Measurements from ENCODE around the gene LPGAT1.

DNA sequence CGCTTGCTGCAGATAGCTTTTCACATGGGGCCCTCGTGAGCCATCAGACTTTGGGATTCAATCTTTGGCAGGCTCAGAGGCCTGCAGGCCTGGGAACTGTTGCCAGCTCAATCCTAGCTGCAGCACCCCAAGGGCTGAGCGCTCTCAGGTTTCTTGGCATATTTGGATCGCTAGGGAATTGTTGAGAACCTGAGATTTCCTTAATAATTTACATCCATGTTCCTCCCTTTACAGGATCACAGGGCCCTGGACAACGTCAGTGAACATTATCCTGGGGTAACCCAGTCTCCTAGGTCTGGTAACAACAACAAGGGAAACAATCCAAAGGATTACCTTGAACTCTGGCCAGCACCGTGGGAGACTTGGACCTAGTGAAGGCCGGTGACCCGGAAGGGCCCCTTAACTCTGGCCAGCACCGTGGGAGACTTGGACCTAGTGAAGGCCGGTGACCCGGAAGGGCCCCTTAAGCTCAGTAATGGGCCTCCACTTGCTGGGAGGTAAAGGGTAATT, 105.8 kb downstream of the LPGAT1 start:
- no peak for TF ChIP-seq CTCF (IDR thresholded peaks at IDR 0.05; ENCODE audit: low read depth, low read length)
- no peak for TF ChIP-seq EZH2phosphoT487 (IDR thresholded peaks at IDR 0.05; ENCODE audit: low read depth)

All from OCI-LY3 (cell line).